Stimulated activated CD8-positive, alpha-beta memory T cell treated with anti-CD3 and anti-CD28 coated beads, Interleukin-15, amount 100 ng/mL, for 48 hours (primary cell): ENCODE results near the gene TMCO6.
"Not testable (repeated sequence)": the region's sequence is repeated elsewhere in the genome, so short reads cannot be mapped to it uniquely, and the experiment has no call there.

Experiments
- DNase-seq, 2 donors: peaks; one replicate each; pipeline ENCODE4 v3.0.0-alpha.2; 2020; ENCODE audit warnings: low read depth in 2 of 2

TMCO6 gene

DNA sequence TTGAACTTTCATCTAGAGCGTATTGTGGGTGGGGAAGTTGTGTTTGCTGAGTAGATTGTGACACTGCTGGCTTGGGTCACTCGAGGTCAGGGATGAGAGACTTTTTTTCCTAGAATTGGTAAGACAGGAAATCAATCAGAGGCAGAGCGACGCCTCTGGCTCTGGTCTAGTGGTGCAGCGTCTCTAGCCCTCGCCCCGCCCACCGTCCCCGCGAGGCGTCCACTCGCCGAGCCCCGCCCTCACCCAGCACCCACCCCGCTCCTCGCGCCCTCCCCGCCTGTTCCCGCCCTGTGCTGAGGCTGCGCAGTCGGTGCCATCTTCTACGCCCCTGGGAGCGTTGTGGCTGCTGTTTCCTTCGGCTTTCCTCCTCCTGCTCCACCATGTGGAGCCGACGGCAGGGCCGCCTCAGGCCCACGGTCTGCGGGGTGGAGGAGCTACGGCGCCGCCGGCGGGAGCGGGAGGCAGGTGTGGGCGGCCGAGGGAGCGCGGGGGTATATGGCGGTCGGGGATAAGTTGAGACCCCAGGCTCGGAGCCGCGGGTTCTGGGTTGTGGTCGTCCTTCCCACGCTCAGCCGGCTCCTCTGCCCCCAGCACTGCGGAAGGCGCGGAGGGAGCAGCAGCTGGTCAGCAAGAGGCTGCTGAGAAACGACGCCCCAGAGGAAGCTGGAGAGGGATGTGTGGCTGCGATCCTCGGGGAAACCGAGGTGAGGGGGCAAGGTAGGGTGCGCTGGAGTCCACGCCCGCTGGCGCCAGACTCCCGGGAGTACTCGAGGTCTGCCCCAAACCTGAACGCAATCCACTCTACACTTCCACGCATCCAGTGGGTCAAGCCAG is at the start of gene TMCO6:
TSS of gene TMCO6 (plus strand) at position 304 of the 834 bp plus-strand sequence. CDS start at position 381, 77 bp downstream.
- DNase-seq, result peak; percentile 96

DNA sequence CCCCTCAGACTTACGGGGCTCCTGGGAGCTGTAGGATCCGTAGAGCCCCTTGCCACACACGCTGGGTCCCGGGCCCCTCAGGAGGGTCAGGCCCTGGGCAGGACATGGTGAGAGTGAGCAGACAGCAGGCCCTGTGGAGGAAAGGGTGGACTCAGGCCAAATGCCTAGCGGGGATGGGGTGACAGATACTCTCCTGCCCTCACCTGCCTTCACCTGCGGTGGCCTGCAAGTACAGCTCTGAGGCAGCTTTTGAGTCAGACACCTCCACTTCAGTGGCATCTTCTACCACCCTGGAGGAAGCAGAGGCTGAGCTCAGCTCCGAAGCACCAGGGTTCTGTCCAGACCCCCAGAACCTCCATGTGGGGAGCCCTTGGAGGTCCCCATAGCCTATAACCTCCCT is 48.4 kb upstream of the TMCO6 start:
- no peak for DNase-seq

DNA sequence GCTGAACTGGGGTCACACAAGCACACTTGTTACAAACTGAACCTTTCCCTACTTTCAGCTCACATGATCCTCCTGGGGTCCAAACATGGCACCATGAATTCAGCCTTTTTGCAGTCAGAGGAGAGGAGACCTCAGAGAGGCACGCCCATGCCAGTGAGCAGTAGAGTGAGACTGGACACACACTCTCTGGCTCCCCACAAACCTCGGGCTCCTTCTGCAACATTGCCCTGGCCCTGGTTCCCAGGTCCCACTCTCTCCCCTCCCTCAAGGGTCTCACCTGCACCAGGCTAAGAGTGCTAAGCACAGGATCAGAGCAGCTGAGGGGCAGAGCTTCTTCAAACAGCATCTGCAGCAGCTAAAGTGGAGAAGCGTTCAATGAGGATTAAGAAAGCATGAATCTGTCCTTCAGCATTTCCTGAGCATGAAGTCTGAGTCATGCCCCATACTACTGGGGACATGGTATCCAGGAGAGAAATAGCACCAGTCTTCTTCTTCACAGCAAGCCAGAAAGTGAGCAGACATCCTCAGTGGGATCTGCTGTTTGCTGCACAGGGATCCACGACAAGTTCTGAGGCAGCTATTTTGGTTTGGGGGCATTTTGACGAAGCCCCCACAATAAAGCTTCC is 47.4 kb upstream of the TMCO6 start:
- DNase-seq, result no peak

DNA sequence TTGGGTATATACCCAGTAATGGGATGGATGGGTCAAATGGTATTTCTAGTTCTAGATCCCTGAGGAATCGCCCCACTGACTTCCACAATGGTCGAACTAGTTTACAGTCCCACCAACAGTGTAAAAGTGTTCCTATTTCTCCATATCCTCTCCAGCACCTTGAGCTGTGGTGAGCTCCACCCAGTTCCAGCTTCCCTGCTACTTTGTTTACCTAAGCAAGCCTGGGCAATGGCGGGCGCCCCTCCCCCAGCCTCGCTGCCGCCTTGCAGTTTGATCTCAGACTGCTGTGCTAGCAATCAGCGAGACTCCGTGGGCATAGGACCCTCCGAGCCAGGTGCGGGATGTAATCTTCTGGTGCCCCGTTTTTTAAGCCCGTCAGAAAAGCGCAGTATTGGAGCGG is 46.2 kb upstream of the TMCO6 start:
- DNase-seq, result not testable (repeated sequence)

DNA sequence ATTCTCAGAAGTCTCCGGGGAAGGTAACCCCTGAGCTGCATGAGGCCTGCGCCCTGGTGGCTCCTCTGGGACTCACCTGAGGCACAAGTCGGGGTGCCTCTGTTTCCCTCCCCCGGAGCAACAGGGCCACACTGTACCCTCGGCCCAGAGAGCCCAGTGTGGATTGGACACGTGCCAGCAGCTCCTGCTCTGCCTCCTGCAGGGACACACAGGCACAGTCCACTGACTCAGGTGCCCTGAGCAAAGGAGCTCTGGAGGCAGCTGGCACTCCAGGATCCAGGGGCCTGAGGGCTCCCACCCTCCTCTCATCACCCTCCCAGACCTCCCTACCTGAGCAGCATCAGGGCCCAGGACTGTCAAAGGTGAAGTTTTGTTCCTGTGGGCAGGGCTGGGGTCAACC is 45.1 kb upstream of the TMCO6 start:
- no peak for DNase-seq

DNA sequence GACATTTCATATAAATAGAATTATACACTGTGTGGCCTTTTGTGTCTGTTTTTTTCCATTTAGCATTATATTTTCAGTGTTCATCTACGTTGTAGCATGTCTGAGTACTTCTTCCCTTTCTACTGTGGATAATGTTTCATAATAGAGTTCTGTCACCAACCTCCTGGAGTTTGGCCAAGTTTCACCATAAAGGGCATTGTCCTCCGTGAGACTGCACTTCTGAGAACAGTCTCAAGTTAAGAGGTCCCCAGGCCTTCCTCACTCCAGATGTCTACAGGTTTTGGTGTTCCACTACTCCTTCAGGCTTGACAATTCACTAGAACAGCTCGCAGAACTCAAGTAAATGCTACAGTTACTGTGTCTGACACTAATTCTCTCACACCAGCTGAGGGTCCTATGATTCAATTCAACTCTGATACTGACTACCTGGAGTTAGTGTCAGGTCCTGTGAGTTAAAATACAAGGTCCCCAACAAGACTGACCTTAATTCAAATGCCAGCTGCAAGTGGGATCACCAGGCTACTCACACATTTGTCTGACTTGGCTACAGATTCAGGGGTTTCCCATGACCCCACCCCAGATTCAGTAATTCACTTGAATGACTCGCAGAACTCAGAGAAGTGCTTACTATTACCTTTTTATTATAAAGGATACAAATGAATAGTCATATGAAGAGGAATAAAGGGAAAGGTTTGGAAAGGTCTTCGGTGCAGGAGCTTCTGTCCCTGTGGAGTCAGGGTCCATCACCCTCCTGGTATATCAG is 43.5 kb upstream of the TMCO6 start:
- DNase-seq, result no peak

DNA sequence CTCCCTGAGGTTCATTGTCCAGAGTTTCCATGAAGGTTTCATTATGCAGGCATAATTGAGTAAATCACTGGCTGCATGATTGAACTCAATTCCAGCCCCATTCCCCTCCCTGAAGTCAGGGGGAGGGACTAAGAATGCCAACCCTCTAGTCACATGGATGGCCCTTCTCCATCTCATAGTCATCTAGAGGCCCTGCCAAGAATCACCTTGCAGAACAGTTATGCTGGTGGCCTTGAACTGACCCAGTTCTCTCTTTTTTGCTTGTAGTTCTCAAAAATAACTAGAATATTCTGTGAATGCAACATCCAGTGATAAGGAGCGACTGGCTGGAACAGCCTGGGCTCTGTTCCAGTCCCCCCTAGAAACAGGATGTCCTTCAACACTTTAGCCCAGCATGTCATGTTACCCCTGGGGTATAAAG is 42.9 kb upstream of the TMCO6 start:
- DNase-seq, result no peak

DNA sequence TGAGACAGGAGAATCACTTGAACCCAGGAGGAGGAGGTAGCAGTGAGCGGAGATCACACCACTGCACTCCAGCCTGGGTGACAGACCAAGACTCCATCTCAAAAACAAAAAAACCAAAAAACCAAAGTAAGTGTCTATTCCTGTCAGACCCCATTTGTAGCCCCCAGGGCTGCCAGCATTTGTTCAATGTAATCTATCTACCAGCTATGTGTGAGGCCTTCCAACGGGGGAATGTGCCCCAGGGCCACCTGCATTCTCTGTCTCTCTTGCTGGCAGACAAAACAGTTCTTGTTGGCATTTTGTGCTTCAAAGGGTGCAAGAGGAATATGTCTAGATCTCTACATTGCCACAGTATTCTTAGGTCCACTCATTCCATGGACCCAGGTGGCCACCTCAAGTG is 40.4 kb upstream of the TMCO6 start:
- no peak for DNase-seq

DNA sequence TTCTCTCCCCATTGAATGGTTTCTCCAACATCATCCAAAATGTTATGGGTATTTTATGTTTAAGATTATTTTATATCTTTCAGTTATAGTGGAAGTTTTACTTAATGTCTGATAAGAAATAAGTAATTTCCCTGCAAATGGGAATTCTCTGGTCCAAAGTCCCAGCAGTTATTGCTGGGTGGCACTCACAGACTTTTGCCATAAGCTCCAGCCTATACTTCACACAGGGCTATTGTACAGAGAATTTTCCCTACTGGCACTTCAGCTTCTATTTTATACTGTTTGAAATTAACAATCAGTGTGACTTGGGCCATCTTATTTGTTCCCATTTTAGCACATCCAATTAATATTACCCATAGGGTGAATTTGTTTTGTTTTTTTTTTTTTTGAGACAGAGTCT is 39.2 kb upstream of the TMCO6 start:
- DNase-seq, result no peak

DNA sequence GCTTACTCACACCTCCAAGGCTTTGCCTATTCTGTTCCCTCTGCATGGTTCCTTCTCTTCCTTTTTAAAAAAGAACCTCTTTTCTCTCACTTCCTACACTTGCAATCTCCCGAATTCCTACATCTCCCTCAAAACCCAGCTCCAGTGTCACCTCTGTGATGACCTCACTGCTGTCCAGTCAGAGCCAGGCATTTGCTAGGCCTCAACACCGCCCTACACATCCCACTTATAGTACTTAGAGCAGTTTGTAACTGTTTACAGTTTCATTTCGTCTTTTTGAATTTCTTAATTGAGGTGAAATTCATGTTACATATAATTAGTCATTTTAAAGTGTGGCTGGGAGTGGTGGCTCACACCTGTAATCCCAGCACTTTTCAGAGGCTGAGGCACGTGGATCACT is 37.1 kb upstream of the TMCO6 start:
- DNase-seq, result no peak

DNA sequence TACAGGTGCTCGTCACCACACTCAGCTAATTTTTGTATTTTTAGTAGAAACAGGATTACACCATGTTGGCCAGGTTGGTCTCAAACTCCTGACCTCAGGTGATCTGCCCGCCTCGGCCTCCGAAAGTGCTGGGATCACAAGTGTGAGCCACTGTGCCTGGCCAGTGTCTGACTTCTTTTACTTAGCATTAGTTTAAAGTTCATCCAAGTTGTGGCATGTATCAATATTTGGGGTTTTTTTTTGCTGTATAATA is 35.9 kb upstream of the TMCO6 start:
- DNase-seq, result not testable (repeated sequence)

DNA sequence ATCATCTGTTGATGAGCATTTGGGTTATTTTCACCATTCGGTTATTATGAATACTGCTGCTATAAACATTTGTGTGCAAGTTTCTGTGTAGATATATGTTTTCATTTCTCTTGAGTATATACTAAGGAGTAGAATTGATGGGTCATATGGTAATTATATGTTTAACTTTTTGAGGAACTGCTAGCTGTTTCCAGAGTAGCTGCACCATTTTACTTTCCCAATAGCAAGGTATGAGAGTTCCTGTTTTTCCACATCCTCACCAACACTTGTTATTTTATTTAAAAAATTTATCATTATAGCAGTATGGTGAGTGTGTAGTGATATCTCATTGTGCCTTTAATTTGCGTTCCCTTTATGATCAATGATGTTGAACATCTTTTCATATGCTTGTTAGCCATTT is 35.5 kb upstream of the TMCO6 start:
- DNase-seq, result no peak

DNA sequence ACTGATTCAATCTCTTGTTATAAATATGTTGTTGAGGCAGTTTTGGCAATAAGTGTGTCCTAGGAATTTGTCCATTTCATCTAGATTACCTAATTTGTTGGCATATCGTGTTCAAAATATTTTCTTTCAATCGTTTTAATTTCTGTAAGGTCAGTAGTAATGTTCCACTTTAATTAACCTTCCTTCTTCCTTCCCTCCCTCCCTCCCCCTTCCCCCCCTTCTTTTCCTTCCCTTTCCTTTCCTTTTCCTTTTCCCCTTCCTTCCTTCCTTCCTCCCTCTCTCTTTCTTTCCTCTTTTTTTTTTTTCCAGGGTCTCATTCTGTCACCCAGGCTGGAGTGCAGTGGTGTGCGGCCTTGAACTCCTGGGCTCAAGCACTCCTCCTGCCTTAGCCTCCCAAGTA is 33.4 kb upstream of the TMCO6 start:
- DNase-seq, result no peak

DNA sequence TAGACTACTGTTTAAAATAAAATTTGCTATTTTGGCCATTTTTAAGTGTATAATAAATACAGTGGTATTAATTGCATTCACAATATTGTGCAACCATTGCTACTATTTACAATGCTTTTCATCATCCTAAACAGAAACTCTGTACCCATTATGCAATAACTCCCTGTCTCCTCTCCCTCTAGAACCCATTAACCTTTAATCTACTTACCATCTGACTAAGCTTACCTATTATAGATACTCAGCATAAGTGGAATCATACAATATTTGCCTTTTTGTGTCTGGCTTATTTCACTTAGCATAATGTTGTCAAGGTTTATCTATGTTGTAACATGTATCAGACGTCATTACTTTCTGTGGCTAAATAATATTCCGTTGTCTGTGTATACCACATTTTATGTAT is 32.2 kb upstream of the TMCO6 start:
- DNase-seq, result no peak

DNA sequence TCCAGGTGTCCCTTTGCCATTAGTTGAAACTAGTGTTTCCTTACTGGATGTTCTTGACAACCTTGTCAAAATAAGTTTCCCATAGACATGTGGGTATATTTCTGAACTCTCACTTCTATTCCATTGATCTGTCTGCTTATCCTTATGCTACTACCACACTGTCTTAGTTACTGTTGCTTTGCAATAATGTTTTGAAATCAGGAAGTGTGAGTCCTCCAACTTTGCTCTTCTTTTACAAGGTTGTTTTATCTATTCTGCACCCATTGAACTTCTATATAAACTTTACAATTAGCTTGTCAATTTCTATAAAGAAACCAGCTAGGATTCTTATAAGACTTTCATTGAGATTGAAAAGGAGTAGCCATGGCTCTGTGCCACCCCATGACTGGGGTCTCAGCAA is 30.5 kb upstream of the TMCO6 start:
- no peak for DNase-seq

DNA sequence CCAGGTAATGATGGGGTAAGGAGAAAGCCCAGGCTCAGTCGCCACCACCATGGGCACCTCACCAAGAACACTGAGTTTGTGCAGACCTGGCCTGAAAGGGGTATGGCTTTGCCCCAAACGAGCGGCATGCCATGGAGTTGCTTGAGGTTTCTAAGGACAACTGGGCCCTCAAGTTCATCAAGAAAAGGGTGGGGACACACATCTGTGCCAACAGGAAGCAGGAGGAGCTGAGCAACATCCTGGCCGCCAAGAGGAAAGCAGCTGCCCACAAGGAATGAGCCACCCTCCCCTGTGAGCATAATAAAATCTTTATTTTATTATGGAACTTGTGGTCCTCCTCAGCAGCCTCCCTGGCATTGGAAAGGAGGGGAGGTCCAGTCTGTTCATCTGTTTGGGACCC is 30.1 kb upstream of the TMCO6 start:
- DNase-seq, result no peak

DNA sequence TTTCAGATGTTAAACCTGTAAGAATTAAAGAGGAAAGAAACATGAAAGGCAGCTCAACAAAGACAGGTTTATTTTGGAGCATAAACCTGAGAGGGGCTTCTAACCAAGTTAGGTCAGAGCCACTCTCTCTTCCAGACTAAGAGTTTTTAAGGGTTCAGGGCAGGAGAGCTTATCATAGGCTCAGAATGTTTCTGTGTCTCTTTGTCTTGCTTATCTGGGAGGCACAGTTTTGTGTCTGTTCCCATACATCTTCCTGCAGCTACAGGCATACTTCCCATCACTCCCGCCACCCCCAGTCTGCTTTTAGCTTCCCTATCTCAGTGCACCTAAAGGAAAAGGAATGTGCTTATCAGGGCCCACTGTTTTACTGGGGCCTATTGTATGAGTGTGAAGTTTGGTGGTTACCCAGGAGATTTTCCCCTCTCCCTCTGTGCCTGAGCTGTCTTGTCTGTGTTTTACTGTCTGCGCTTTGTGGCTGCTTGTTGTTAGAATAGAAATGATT is 28.2 kb upstream of the TMCO6 start:
- DNase-seq, result no peak

DNA sequence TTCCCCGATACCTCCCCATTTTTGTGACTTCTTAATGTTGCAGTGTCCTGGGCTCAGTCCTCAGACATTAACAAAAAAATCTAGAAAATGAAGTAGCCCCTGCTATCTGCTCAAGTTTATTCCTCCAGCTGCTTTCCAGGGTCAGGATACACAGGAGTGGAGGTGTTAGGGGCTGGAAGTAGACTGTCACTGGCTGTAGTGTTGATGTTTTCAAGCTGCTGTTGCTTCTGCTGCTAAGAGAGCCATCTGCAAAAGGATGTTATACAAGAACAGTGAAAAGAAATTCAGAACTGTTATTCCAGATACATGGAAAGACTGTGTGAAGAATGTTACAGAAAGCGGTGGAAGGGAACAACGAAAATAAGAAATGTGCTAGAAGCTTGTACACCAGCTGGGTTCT is 16.9 kb upstream of the TMCO6 start:
- DNase-seq, result no peak

DNA sequence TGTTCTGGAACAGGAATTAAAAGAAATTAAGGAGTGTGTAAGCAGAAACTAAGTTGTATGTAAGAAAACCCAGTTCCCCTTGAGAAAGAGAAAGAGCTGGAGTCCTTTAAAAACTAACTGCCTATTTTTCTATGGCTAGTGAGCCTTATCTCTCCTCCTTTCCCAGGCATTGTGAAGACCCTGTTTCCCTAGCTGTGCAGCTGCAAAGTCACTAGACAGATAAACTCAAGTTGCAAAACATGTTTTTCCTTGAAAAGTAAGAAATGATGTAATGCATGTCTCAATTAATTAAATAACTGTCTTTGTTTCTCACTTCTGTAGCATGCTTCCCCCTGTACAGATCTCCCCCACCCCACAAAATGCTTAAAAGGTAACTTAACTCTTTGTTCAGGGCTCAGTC is 16.2 kb upstream of the TMCO6 start:
- not testable (repeated sequence) for DNase-seq

DNA sequence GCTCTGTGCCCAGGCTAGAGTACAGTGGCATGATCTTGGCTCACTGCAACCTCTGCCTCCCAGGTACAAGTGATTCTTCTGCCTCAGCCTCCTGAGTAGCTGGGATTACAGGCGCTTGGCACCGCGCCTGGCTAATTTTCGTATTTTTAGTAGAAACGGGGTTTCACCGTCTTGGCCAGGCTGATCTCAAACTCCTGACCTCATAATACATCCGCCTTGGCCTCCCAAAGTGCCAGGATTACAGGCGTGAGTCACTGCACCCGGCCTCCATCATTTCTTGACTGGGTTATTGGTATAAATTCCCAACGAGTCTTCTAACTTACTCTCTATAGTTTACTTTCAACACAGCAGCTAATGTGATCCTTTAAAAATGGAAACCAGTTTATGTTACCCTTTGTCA is 14.4 kb upstream of the TMCO6 start:
- not testable (repeated sequence) for DNase-seq

DNA sequence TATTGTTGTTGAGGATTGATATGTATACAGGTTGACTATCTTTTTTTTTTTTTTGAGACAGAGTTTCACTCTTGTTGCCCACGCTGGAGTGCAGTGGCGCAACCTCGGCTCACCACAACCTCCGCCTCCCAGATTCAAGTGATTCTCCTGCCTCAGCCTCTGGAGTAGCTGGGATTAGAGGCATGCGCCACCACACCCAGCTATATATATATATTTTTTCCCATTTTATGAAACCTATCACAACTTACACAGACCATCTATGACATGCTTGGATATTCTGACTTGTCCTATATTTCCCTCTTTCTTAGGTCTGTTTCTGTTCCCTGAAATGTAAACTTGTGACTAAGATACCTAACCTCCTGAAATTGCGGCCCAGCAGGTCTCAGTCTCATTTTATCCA is 11.3 kb upstream of the TMCO6 start:
- no peak for DNase-seq

DNA sequence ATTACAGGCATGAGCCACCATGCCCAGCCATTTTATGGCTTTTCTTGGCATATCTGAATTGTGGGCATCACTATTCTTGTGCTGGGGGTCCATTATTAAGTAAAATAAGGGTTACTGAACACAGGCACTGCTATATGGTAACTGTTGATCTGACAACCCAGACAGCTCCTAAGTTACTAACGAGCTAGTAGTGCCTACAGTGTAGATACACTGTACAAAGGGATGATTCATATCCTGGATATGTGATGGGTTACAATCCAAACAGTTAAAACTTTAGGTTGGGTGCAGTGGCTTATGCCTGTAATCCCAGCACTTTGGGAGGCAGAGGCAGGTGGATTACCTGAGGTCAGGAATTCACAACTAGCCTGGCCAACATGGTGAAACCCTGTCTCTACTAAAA is 10.5 kb upstream of the TMCO6 start:
- DNase-seq, result no peak
